Gastrocnemius medialis (tissue), 4 donors: ENCODE data around the gene CDC25B.

ENCODE experiments used
- POLR2A ChIP-seq, 2 donors: fragments of 450-650 bp; IDR thresholded peaks; one replicate each; pipeline ENCODE4 v1.6.1; 2017; ENCODE audit warnings: antibody characterized with exemption in 2 of 2, mild to moderate bottlenecking in 2 of 2, moderate library complexity in 2 of 2
- TF ChIP-seq, protein P1 (sequence below), 5 experiments: fragments of 450-650 bp in 3 of 5; fragments of 200-600 bp in 2 of 5; sonication (generic) in 2 of 5; IDR thresholded peaks in 4 of 5; conservative IDR thresholded peaks in 1 of 5; 1 replicate in 4 of 5; 2 replicates in 1 of 5; pipeline ENCODE4 v1.5.1; 2016 to 2019; ENCODE audit warnings: antibody characterized with exemption in 5 of 5, mild to moderate bottlenecking in 3 of 5, moderate library complexity in 3 of 5

DNA sequence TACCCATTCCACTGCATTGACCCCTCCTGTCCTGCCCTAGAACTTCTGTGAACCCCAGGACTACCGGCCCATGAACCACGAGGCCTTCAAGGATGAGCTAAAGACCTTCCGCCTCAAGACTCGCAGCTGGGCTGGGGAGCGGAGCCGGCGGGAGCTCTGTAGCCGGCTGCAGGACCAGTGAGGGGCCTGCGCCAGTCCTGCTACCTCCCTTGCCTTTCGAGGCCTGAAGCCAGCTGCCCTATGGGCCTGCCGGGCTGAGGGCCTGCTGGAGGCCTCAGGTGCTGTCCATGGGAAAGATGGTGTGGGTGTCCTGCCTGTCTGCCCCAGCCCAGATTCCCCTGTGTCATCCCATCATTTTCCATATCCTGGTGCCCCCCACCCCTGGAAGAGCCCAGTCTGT, 8.7 kb downstream of the CDC25B start:
- TF ChIP-seq, protein P1, sequence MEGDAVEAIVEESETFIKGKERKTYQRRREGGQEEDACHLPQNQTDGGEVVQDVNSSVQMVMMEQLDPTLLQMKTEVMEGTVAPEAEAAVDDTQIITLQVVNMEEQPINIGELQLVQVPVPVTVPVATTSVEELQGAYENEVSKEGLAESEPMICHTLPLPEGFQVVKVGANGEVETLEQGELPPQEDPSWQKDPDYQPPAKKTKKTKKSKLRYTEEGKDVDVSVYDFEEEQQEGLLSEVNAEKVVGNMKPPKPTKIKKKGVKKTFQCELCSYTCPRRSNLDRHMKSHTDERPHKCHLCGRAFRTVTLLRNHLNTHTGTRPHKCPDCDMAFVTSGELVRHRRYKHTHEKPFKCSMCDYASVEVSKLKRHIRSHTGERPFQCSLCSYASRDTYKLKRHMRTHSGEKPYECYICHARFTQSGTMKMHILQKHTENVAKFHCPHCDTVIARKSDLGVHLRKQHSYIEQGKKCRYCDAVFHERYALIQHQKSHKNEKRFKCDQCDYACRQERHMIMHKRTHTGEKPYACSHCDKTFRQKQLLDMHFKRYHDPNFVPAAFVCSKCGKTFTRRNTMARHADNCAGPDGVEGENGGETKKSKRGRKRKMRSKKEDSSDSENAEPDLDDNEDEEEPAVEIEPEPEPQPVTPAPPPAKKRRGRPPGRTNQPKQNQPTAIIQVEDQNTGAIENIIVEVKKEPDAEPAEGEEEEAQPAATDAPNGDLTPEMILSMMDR (IDR thresholded peaks at IDR 0.05 in 4 of 5, conservative IDR thresholded peaks at IDR 0.05 in 1 of 5) = no peak
- TF ChIP-seq POLR2A (IDR thresholded peaks at IDR 0.05) = no peak
